ENCODE measurements around the gene HOXA13.
A peak's percentile ranks its signal among the peaks of the same experiment; 100 is the strongest.

The HOXA13 gene

GRCh38 chr7:27224983-27225934 is 25.4 kb upstream of the HOXA13 start:
- Histone ChIP-seq H3K36me3 (ENCODE audit: control insufficient read depth in 1 of 2, insufficient read depth in 2 of 2, low read length in 2 of 2) (no peaks in the 10 kb centered on the region), H3K4me3 (ENCODE audit: low read depth in 1 of 2, low read length in 2 of 2) (no peak overlapping the region), H3K9me3 (ENCODE audit: control insufficient read depth in 1 of 2, low read length in 2 of 2) (no peaks in the 10 kb centered on the region), H3K27me3 (ENCODE audit: low read depth, low read length) (peaks cover 57% of the 10 kb centered on the region), H3K27ac (ENCODE audit: low read length) (no peak overlapping the region), H3K4me1 (ENCODE audit: control insufficient read depth in 1 of 2, insufficient read depth in 2 of 2, low read length in 2 of 2) (peaks cover 0 to 10% of the 10 kb centered on the region in 2 donors)

- peaks cover 0 to 10% of the 10 kb centered on the region in 2 donors for H3K4me1 ChIP-seq (ENCODE audit: control insufficient read depth in 1 of 2, insufficient read depth in 2 of 2, low read length in 2 of 2)
- H3K9me3 ChIP-seq (ENCODE audit: control insufficient read depth in 1 of 2, low read length in 2 of 2), result no peaks in the 10 kb centered on the region
- H3K27me3 ChIP-seq (ENCODE audit: low read depth, low read length), result peaks cover 65% of the 10 kb centered on the region
- no peak overlapping the region for H3K27ac ChIP-seq (ENCODE audit: low read length)
- H3K4me3 ChIP-seq (ENCODE audit: low read depth in 1 of 2, low read length in 2 of 2), result no peak overlapping the region
- H3K36me3 ChIP-seq (ENCODE audit: control insufficient read depth in 1 of 2, insufficient read depth in 2 of 2, low read length in 2 of 2), result no peaks in the 10 kb centered on the region
These were observed 24.2 kb upstream of the HOXA13 start for GRCh38 chr7:27223941-27224575.

GRCh38 chr7:27221201-27221797 is 21.4 kb upstream of the HOXA13 start:
- Histone ChIP-seq H3K4me1 (ENCODE audit: control insufficient read depth in 1 of 2, insufficient read depth in 2 of 2, low read length in 2 of 2) (peaks cover 0 to 10% of the 10 kb centered on the region in 2 donors), H3K9me3 (ENCODE audit: control insufficient read depth in 1 of 2, low read length in 2 of 2) (no peaks in the 10 kb centered on the region), H3K27ac (ENCODE audit: low read length) (no peak overlapping the region), H3K4me3 (ENCODE audit: low read depth in 1 of 2, low read length in 2 of 2) (no peak overlapping the region), H3K27me3 (ENCODE audit: low read depth, low read length) (peaks cover 60% of the 10 kb centered on the region), H3K36me3 (ENCODE audit: control insufficient read depth in 1 of 2, insufficient read depth in 2 of 2, low read length in 2 of 2) (no peaks in the 10 kb centered on the region)

DNA sequence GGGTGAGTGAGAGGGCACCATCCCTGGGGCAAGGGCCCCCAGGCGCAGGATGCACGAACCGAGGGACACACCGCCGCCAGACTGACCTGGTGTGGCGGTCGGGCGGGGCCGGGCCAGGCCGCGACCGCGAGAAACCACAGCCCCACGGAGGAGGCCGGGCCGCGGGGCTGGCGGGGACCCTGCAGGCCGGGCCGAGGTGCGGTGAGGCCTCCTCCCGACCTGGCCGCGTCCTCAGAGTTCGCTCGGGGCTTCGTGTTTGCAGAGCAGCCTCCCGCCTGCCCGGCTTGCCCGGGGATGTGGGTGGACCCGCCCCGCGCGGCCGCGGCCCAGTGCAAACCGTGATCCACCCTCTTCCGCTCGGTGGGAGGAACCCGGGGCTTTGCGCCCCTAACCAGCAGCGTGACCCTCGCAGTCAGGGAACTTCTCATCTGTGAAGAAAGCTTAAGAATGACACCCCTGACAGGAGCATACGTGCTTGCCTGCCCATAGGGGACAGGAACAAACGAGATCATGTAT is 20.6 kb upstream of the HOXA13 start:
- Histone ChIP-seq H3K4me3 (ENCODE audit: low read depth in 1 of 2, low read length in 2 of 2) (no peak overlapping the region), H3K27ac (ENCODE audit: low read length) (no peak overlapping the region), H3K36me3 (ENCODE audit: control insufficient read depth in 1 of 2, insufficient read depth in 2 of 2, low read length in 2 of 2) (no peaks in the 10 kb centered on the region), H3K9me3 (ENCODE audit: control insufficient read depth in 1 of 2, low read length in 2 of 2) (no peaks in the 10 kb centered on the region), H3K27me3 (ENCODE audit: low read depth, low read length) (peaks cover 52% of the 10 kb centered on the region), H3K4me1 (ENCODE audit: control insufficient read depth in 1 of 2, insufficient read depth in 2 of 2, low read length in 2 of 2) (peaks cover 0 to 6% of the 10 kb centered on the region in 2 donors)

DNA sequence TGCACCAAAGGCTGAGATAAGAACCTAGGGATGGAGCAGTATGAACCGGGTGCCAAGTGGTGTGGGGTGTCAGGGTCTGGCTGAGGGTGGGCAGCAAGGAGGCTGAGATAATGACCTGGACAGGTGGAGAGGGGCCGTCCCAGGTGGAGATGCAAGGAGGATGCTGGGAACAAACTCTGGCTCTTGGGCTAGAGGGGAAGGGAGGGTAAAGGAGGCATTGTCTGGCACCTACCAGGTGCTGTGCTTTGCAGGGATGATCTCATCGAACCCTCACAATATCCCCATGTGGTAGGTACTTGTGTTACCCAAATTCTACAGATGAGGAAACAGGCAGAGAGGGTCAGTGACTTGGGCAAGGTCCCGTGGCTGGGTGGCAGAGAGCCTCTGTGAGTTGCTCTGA is 19.9 kb upstream of the HOXA13 start:
- no peak overlapping the region for H3K4me3 ChIP-seq (ENCODE audit: low read depth in 1 of 2, low read length in 2 of 2)
- no peaks in the 10 kb centered on the region for H3K36me3 ChIP-seq (ENCODE audit: control insufficient read depth in 1 of 2, insufficient read depth in 2 of 2, low read length in 2 of 2)
- no peaks in the 10 kb centered on the region for H3K4me1 ChIP-seq (ENCODE audit: control insufficient read depth in 1 of 2, insufficient read depth in 2 of 2, low read length in 2 of 2)
- peaks cover 45% of the 10 kb centered on the region for H3K27me3 ChIP-seq (ENCODE audit: low read depth, low read length)
- no peak overlapping the region for H3K27ac ChIP-seq (ENCODE audit: low read length)
- H3K9me3 ChIP-seq (ENCODE audit: control insufficient read depth in 1 of 2, low read length in 2 of 2), result no peaks in the 10 kb centered on the region

- peaks cover 0 to 7% of the 10 kb centered on the region in 2 donors for H3K4me1 ChIP-seq (ENCODE audit: control insufficient read depth in 1 of 2, insufficient read depth in 2 of 2, low read length in 2 of 2)
- H3K4me3 ChIP-seq (ENCODE audit: low read depth in 1 of 2, low read length in 2 of 2), result no peak overlapping the region
- peaks cover 51% of the 10 kb centered on the region for H3K27me3 ChIP-seq (ENCODE audit: low read depth, low read length)
- no peaks in the 10 kb centered on the region for H3K36me3 ChIP-seq (ENCODE audit: control insufficient read depth in 1 of 2, insufficient read depth in 2 of 2, low read length in 2 of 2)
- no peak overlapping the region for H3K27ac ChIP-seq (ENCODE audit: low read length)
- H3K9me3 ChIP-seq (ENCODE audit: control insufficient read depth in 1 of 2, low read length in 2 of 2), result no peaks in the 10 kb centered on the region
These were observed 18.1 kb upstream of the HOXA13 start for GRCh38 chr7:27217951-27218350.

- Histone ChIP-seq H3K4me3 (ENCODE audit: low read depth in 1 of 2, low read length in 2 of 2) (no peak overlapping the region), H3K27me3 (ENCODE audit: low read depth, low read length) (peaks cover 51% of the 10 kb centered on the region), H3K4me1 (ENCODE audit: control insufficient read depth in 1 of 2, insufficient read depth in 2 of 2, low read length in 2 of 2) (peaks cover 3 to 17% of the 10 kb centered on the region in 2 donors), H3K27ac (ENCODE audit: low read length) (no peak overlapping the region), H3K9me3 (ENCODE audit: control insufficient read depth in 1 of 2, low read length in 2 of 2) (no peaks in the 10 kb centered on the region), H3K36me3 (ENCODE audit: control insufficient read depth in 1 of 2, insufficient read depth in 2 of 2, low read length in 2 of 2) (no peaks in the 10 kb centered on the region)
These were observed 15.5 kb upstream of the HOXA13 start for GRCh38 chr7:27215356-27215755.

GRCh38 chr7:27214239-27214950 is 14.5 kb upstream of the HOXA13 start:
- Histone ChIP-seq H3K27me3 (ENCODE audit: low read depth, low read length) (peaks cover 51% of the 10 kb centered on the region), H3K36me3 (ENCODE audit: control insufficient read depth in 1 of 2, insufficient read depth in 2 of 2, low read length in 2 of 2) (no peaks in the 10 kb centered on the region), H3K4me1 (ENCODE audit: control insufficient read depth in 1 of 2, insufficient read depth in 2 of 2, low read length in 2 of 2) (peaks cover 3 to 18% of the 10 kb centered on the region in 2 donors), H3K9me3 (ENCODE audit: control insufficient read depth in 1 of 2, low read length in 2 of 2) (no peaks in the 10 kb centered on the region), H3K27ac (ENCODE audit: low read length) (no peak overlapping the region), H3K4me3 (ENCODE audit: low read depth in 1 of 2, low read length in 2 of 2) (no peak overlapping the region)

GRCh38 chr7:27213433-27214238 is 13.7 kb upstream of the HOXA13 start:
- H3K27ac ChIP-seq (ENCODE audit: low read length), result no peak overlapping the region
- H3K9me3 ChIP-seq (ENCODE audit: control insufficient read depth in 1 of 2, low read length in 2 of 2), result no peaks in the 10 kb centered on the region
- H3K36me3 ChIP-seq (ENCODE audit: control insufficient read depth in 1 of 2, insufficient read depth in 2 of 2, low read length in 2 of 2), result no peaks in the 10 kb centered on the region
- peaks cover 56% of the 10 kb centered on the region for H3K27me3 ChIP-seq (ENCODE audit: low read depth, low read length)
- H3K4me3 ChIP-seq (ENCODE audit: low read depth in 1 of 2, low read length in 2 of 2), result peak overlapping the region in 1 of 2 donors; percentile 32
- H3K4me1 ChIP-seq (ENCODE audit: control insufficient read depth in 1 of 2, insufficient read depth in 2 of 2, low read length in 2 of 2), result peaks cover 3 to 18% of the 10 kb centered on the region in 2 donors

All from muscle layer of duodenum (tissue), 2 donors.